Measurements from ENCODE around the gene KDM4B. TPM values are rescaled to one million over a fixed set of nuclear protein-coding genes. Genes with fewer than 3 reads are reported as not detected.

KDM4B gene
- total RNA-seq, 2 donors from 2014 or later = 49.1 to 54.0 TPM

GRCh38 chr19:4987256-4987655 lies 18.3 kb downstream of the KDM4B start:
- Histone ChIP-seq H3K27ac (no peak overlapping the region), H3K9me3 (no peaks in the 10 kb centered on the region), H3K4me1 (ENCODE audit: control insufficient read depth in 1 of 2, low read depth in 2 of 2) (peaks cover 20 to 32% of the 10 kb centered on the region in 2 donors), H3K27me3 (replicated peaks; ENCODE audit: insufficient read depth) (no peaks in the 10 kb centered on the region), H3K36me3 (no peaks in the 10 kb centered on the region), H3K4me3 (no peak overlapping the region)
- no peak for ATAC-seq (ENCODE audit: insufficient number of reproducible peaks, low FRiP score, low read depth)
- no peak for TF ChIP-seq CTCF (IDR thresholded peaks at IDR 0.05)
- DNase-seq (ENCODE audit: low spot score) = no peak

- no peak for DNase-seq (ENCODE audit: low spot score)
- Histone ChIP-seq H3K27ac (peak overlapping the region in 1 of 2 donors; percentile 77), H3K4me3 (no peak overlapping the region), H3K36me3 (no peaks in the 10 kb centered on the region), H3K4me1 (ENCODE audit: control insufficient read depth in 1 of 2, low read depth in 2 of 2) (peaks cover 20 to 32% of the 10 kb centered on the region in 2 donors), H3K9me3 (no peaks in the 10 kb centered on the region), H3K27me3 (replicated peaks; ENCODE audit: insufficient read depth) (no peaks in the 10 kb centered on the region)
- TF ChIP-seq CTCF (IDR thresholded peaks at IDR 0.05) = no peak
- no peak for ATAC-seq (ENCODE audit: insufficient number of reproducible peaks, low FRiP score, low read depth)
Observed at GRCh38 chr19:4987692-4988370, 18.9 kb downstream of the KDM4B start.

- Histone ChIP-seq H3K36me3 (no peaks in the 10 kb centered on the region), H3K4me1 (ENCODE audit: control insufficient read depth in 1 of 2, low read depth in 2 of 2) (peaks cover 20 to 32% of the 10 kb centered on the region in 2 donors), H3K4me3 (peak overlapping the region; percentile 38), H3K9me3 (no peaks in the 10 kb centered on the region), H3K27me3 (replicated peaks; ENCODE audit: insufficient read depth) (no peaks in the 10 kb centered on the region), H3K27ac (peak overlapping the region; percentile 69 to 77)
- TF ChIP-seq CTCF (IDR thresholded peaks at IDR 0.05) = no peak
- peak; percentile 80 for DNase-seq (ENCODE audit: low spot score)
- ATAC-seq (ENCODE audit: insufficient number of reproducible peaks, low FRiP score, low read depth) = peak; percentile 65
Observed at GRCh38 chr19:4988770-4989251, 19.9 kb downstream of the KDM4B start.

GRCh38 chr19:4990306-4990705 lies 21.4 kb downstream of the KDM4B start:
- ATAC-seq (ENCODE audit: insufficient number of reproducible peaks, low FRiP score, low read depth) (no peak), DNase-seq (ENCODE audit: low spot score) (no peak)
- Histone ChIP-seq H3K27me3 (replicated peaks; ENCODE audit: insufficient read depth) (no peaks in the 10 kb centered on the region), H3K9me3 (no peaks in the 10 kb centered on the region), H3K36me3 (no peaks in the 10 kb centered on the region), H3K27ac (no peak overlapping the region), H3K4me3 (no peak overlapping the region), H3K4me1 (ENCODE audit: control insufficient read depth in 1 of 2, low read depth in 2 of 2) (peaks cover 20 to 32% of the 10 kb centered on the region in 2 donors)
- no peak for TF ChIP-seq CTCF (IDR thresholded peaks at IDR 0.05)

- H3K27me3 ChIP-seq (replicated peaks; ENCODE audit: insufficient read depth) = no peaks in the 10 kb centered on the region
- no peak for DNase-seq (ENCODE audit: low spot score)
- no peak overlapping the region for H3K4me3 ChIP-seq
- H3K27ac ChIP-seq = no peak overlapping the region
- H3K36me3 ChIP-seq = no peaks in the 10 kb centered on the region
- TF ChIP-seq CTCF (IDR thresholded peaks at IDR 0.05) = no peak
- peaks cover 20 to 28% of the 10 kb centered on the region in 2 donors for H3K4me1 ChIP-seq (ENCODE audit: control insufficient read depth in 1 of 2, low read depth in 2 of 2)
- ATAC-seq (ENCODE audit: insufficient number of reproducible peaks, low FRiP score, low read depth) = no peak
- no peaks in the 10 kb centered on the region for H3K9me3 ChIP-seq
Observed at GRCh38 chr19:4991538-4991937, 22.6 kb downstream of the KDM4B start.

Data from thoracic aorta (tissue), 2 donors.